HepG2 (cell line): ENCODE data around the gene FAM120C. TPM values are rescaled to one million over a fixed set of nuclear protein-coding genes. Genes with fewer than 3 reads are reported as not detected.

Experiments
- ATAC-seq: fragments of 200-7000 bp; cut with Tn5 transposase; 3 replicates; pipeline ENCODE4 v1.9.1; 2020; ENCODE audit warnings: mild to moderate bottlenecking, moderate library complexity
- BruUV-seq: library from RNA; stranded (reverse); fragments of 400-500 nt; replicated peaks from 2 replicates; lab custom pipeline; 2021; lab: Mats Ljungman, UMichigan
- CTCF ChIA-PET: fragments of 300-600 bp; formaldehyde crosslinking; extraction: SDS; loops from one replicate; lab custom pipeline; 2021; ENCODE audit warnings: low total read pairs, inconsistent platforms, low intra/inter-chr PET ratio; lab: Yijun Ruan, JAX
- POLR2A ChIA-PET: fragments of 350-600 bp; sonication (Branson Sonifier 250); formaldehyde crosslinking; loops from one replicate; lab custom pipeline; 2020; ENCODE audit warnings: antibody characterized with exemption, inconsistent platforms; lab: Yijun Ruan, JAX
- DNase-seq: peaks from one replicate; pipeline ENCODE4 v3.0.0-alpha.2; 2015; ENCODE audit warnings: low spot score
- FAIRE-seq: peaks from 3 replicates; lab custom pipeline; 2011; peaks lifted over from hg19 to GRCh38; lab: Jason Lieb, UNC
- H2AFZ ChIP-seq: one replicate; pipeline ENCODE4 v1.6.1; 2011; ENCODE audit warnings: low read length, inconsistent platforms
- H3K27ac ChIP-seq: fragments of 300-600 bp; 3 replicates; pipeline ENCODE4 v1.8.0; 2011; ENCODE audit warnings: mixed run types, mild to moderate bottlenecking, mixed read lengths, low read length, inconsistent platforms; ENCODE audit not compliant: insufficient read depth; ENCODE audit errors: extremely low read length
- H3K27me3 ChIP-seq, 2 experiments: fragments of 200-600 bp in 1 of 2; 2 replicates in 1 of 2; 3 replicates in 1 of 2; pipeline versions ENCODE4 v1.6.0 to v1.8.0; 2011; ENCODE audit warnings: low read length in 2 of 2, mild to moderate bottlenecking in 2 of 2, moderate library complexity in 2 of 2, inconsistent platforms in 1 of 2; ENCODE audit not compliant: insufficient read depth in 2 of 2, control insufficient read depth in 1 of 2
- H3K36me3 ChIP-seq, 2 experiments: fragments of 200-600 bp in 1 of 2; replicated peaks in 1 of 2; 2 replicates in 1 of 2; 3 replicates in 1 of 2; pipeline versions ENCODE4 v1.5.1 to v1.8.0; 2011; ENCODE audit warnings: low read length in 2 of 2, inconsistent platforms in 1 of 2; ENCODE audit not compliant: insufficient read depth in 2 of 2, control insufficient read depth in 1 of 2
- H3K4me1 ChIP-seq: 2 replicates; pipeline ENCODE4 v1.5.1; 2012; ENCODE audit warnings: low read length, inconsistent platforms; ENCODE audit not compliant: insufficient read depth
- H3K4me2 ChIP-seq: 2 replicates; pipeline ENCODE4 v1.6.0; 2011; ENCODE audit warnings: low read depth, low read length, inconsistent platforms
- H3K4me3 ChIP-seq, 3 experiments: fragments of 200-600 bp in 1 of 3; sonication (generic), shearing (Covaris generic) in 1 of 3; replicated peaks in 1 of 3; 2 replicates each; pipeline ENCODE4 v1.5.1; 2011 to 2016; ENCODE audit warnings: low read length in 3 of 3, inconsistent platforms in 2 of 3, low read depth in 2 of 3, mild to moderate bottlenecking in 2 of 3, control low read depth in 1 of 3, mixed read lengths in 1 of 3; ENCODE audit not compliant: insufficient read depth in 1 of 3
- H3K79me2 ChIP-seq: one replicate; pipeline ENCODE4 v1.6.1; 2011; ENCODE audit warnings: low read length, inconsistent platforms; ENCODE audit not compliant: insufficient read depth
- H3K9ac ChIP-seq: 2 replicates; pipeline ENCODE4 v1.6.0; 2011; ENCODE audit warnings: mild to moderate bottlenecking, low read depth, low read length, inconsistent platforms; ENCODE audit not compliant: insufficient read depth
- H3K9me3 ChIP-seq: 2 replicates; pipeline ENCODE4 v1.5.1; 2012; ENCODE audit warnings: mild to moderate bottlenecking, low read length
- H4K20me1 ChIP-seq: 2 replicates; pipeline ENCODE4 v1.6.0; 2011; ENCODE audit warnings: inconsistent platforms, mild to moderate bottlenecking, low read length, moderate library complexity; ENCODE audit not compliant: insufficient read depth
- ARNTL ChIP-seq: sonication (generic); formaldehyde crosslinking; IDR thresholded peaks from 2 replicates; pipeline ENCODE4 v1.4.0; 2020; ENCODE audit warnings: mild to moderate bottlenecking, missing genetic modification reagents
- FOXP1 ChIP-seq, 2 experiments: fragments of 450-650 bp in 1 of 2; IDR thresholded peaks; 2 replicates each; pipeline ENCODE4 v1.6.1; 2017 to 2018; ENCODE audit warnings: antibody characterized with exemption in 1 of 2
- HNRNPK ChIP-seq: fragments of 200-400 bp; formaldehyde crosslinking; IDR thresholded peaks from 2 replicates; pipeline ENCODE4 v1.6.1; 2018; ENCODE audit warnings: low read length, low read depth, moderate library complexity, mild to moderate bottlenecking; ENCODE audit not compliant: poor library complexity, severe bottlenecking
- KDM6A ChIP-seq: IDR thresholded peaks from 2 replicates; pipeline ENCODE4 v1.6.1; 2016; ENCODE audit warnings: low read depth
- NCOA2 ChIP-seq: sonication (generic); formaldehyde crosslinking; IDR thresholded peaks from 2 replicates; pipeline ENCODE4 v1.8.0; 2022; ENCODE audit warnings: inconsistent platforms
- NFE2 ChIP-seq: sonication (generic); formaldehyde crosslinking; IDR thresholded peaks from 2 replicates; pipeline ENCODE4 v1.4.0; 2020; ENCODE audit warnings: missing genetic modification reagents
- NR2F1 ChIP-seq, 2 experiments: fragments of 450-650 bp in 1 of 2; formaldehyde crosslinking in 1 of 2; IDR thresholded peaks; 2 replicates each; pipeline versions ENCODE4 v1.5.0 to v1.6.1; 2016 to 2020; ENCODE audit warnings: mild to moderate bottlenecking in 1 of 2, missing compliant biosample characterization in 1 of 2, missing genetic modification reagents in 1 of 2, moderate library complexity in 1 of 2
- PHF21A ChIP-seq: sonication (generic); formaldehyde crosslinking; IDR thresholded peaks from 2 replicates; pipeline ENCODE4 v1.5.0; 2020; ENCODE audit warnings: mild to moderate bottlenecking, missing genetic modification reagents
- PLRG1 ChIP-seq: fragments of 450-650 bp; conservative IDR thresholded peaks from 2 replicates; pipeline ENCODE4 v1.6.1; 2016
- POLR2A ChIP-seq, 2 experiments: IDR thresholded peaks; 2 replicates each; pipeline ENCODE4 v1.6.1; 2011; ENCODE audit warnings: low read depth in 2 of 2, low read length in 2 of 2, mild to moderate bottlenecking in 1 of 2, moderate library complexity in 1 of 2; ENCODE audit not compliant: insufficient read depth in 1 of 2
- POLR2G ChIP-seq: fragments of 200-400 bp; formaldehyde crosslinking; IDR thresholded peaks from 2 replicates; pipeline ENCODE4 v1.6.1; 2018; ENCODE audit warnings: mild to moderate bottlenecking, low read depth, low read length, moderate library complexity
- TBX3 ChIP-seq: fragments of 450-650 bp; IDR thresholded peaks from 2 replicates; pipeline ENCODE4 v1.6.1; 2017; ENCODE audit warnings: antibody characterized with exemption, mild to moderate bottlenecking, inconsistent platforms, borderline replicate concordance
- ZBTB20 ChIP-seq: sonication (generic); formaldehyde crosslinking; IDR thresholded peaks from 2 replicates; pipeline ENCODE4 v1.8.1; 2023; ENCODE audit warnings: missing genetic modification reagents, low read depth, mild to moderate bottlenecking, borderline replicate concordance
- ZFP90 ChIP-seq: sonication (generic); formaldehyde crosslinking; IDR thresholded peaks from 2 replicates; pipeline ENCODE4 v1.8.0; 2022; ENCODE audit warnings: missing genetic modification reagents, mild to moderate bottlenecking, inconsistent platforms, borderline replicate concordance
- ZNF329 ChIP-seq: sonication (generic); formaldehyde crosslinking; IDR thresholded peaks from 2 replicates; pipeline ENCODE4 v1.9.0; 2021; ENCODE audit warnings: low read depth, mild to moderate bottlenecking, missing genetic modification reagents
- ZNF703 ChIP-seq: sonication (generic); formaldehyde crosslinking; IDR thresholded peaks from 2 replicates; pipeline ENCODE4 v1.5.1; 2020; ENCODE audit warnings: missing genetic modification reagents, mild to moderate bottlenecking, moderate library complexity, borderline replicate concordance
- ZNF816 ChIP-seq: sonication (generic); formaldehyde crosslinking; IDR thresholded peaks from 2 replicates; pipeline ENCODE4 v1.8.0; 2022; ENCODE audit warnings: missing genetic modification reagents, mild to moderate bottlenecking, borderline replicate concordance
- WGBS: methylation state at CpG from one replicate; pipeline ENCODE4 v1.1.6; 2017; ENCODE audit warnings: low lambda C conversion rate; 5-methylcytosine and 5-hydroxymethylcytosine counted together
- in situ Hi-C: cut with HindIII; loops from 2 replicates; pipeline ENCODE4 v1.10.0; 2017; ENCODE audit warnings: low pct_unique_long_range_greater_than_20kb; ENCODE audit not compliant: extremely low pct_ligation_motif_present
- intact Hi-C: fragments of 100-400 bp; cut with micrococcal nuclease; formaldehyde crosslinking; loops from one replicate; pipeline ENCODE4 v1.10.0; 2022; ENCODE audit not compliant: unreplicated experiment
- polyA plus RNA-seq, 8 experiments: library from polyadenylated mRNA; depleted of rRNA in 3 of 8; stranded (reverse) in 7 of 8; unstranded in 1 of 8; fragments of >200 nt; fragmentation: Illumina TruSeq in 4 of 8; extraction: Trizol in 4 of 8; gene quantifications; 2 replicates each; pipeline versions ENCODE4 v1.2.1 to v1.2.3, GENCODE V29; 2011 to 2016; ENCODE audit warnings: low read depth in 4 of 8, missing spikeins in 1 of 8, mixed read lengths in 1 of 8; ENCODE audit not compliant: insufficient read depth in 1 of 8
- total RNA-seq, 5 experiments: library from RNA; depleted of rRNA; stranded (reverse); fragments of >200 nt; fragmentation: Illumina TruSeq; extraction: Trizol; gene quantifications; 2 replicates each; pipeline ENCODE4 v1.2.3, GENCODE V29; 2016; ENCODE audit warnings: low read depth in 1 of 5
- TF ChIP-seq, protein P1 (sequence below): sonication (generic); formaldehyde crosslinking; IDR thresholded peaks from 2 replicates; pipeline ENCODE4 v1.5.1; 2020; ENCODE audit warnings: missing genetic modification reagents, mild to moderate bottlenecking, borderline replicate concordance
- TF ChIP-seq, protein P2 (sequence below): sonication (generic); formaldehyde crosslinking; IDR thresholded peaks from 2 replicates; pipeline ENCODE4 v1.5.0; 2020; ENCODE audit warnings: mild to moderate bottlenecking, missing genetic modification reagents
- TF ChIP-seq, protein P3 (sequence below): sonication (generic); formaldehyde crosslinking; IDR thresholded peaks from 2 replicates; pipeline ENCODE4 v1.8.0; 2022; ENCODE audit warnings: mild to moderate bottlenecking, missing genetic modification reagents

Gene FAM120C
- total and polyA plus RNA-seq, 2 of the 13 experiments (the other 11 are each of a cell fraction or from before 2014, with no cell fraction given): 4.6 to 7.4 TPM

GRCh38 chrX:54044877-54045338, 138.1 kb downstream of the FAM120C start:
- ChIA-PET CTCF (no interaction called here), POLR2A (interaction anchor here (0.9 to 3.1 kb wide), 10 partner anchors 12 to 395 kb away, joined by 3 to 23 read pairs (median 4); partner anchors contain the start of genes FAM120C, HUWE1 and TSR2)
- H3K36me3 ChIP-seq: peaks cover 0 to 4% of the 10 kb centered on the region in 2 experiments; a peak in 1 of 5 replicates
- WGBS: 0% methylated on average over 1 of the region's 10 CpGs
- H3K27me3 ChIP-seq: no peaks in the 10 kb centered on the region
- peak overlapping the region; percentile 91 for H3K9ac ChIP-seq
- H3K9me3 ChIP-seq: no peaks in the 10 kb centered on the region
- peak overlapping the region; percentile 99 for H3K27ac ChIP-seq
- TSS peak; percentile 95 for BruUV-seq
- in situ Hi-C loops (loop anchor here (5.0 kb wide), 1 partner anchor 137 kb away; the partner anchor contains the start of gene FAM120C), intact Hi-C loops (loop anchor here (10.0 kb wide), 2 partner anchors 50 to 140 kb away; partner anchors contain the start of gene FAM120C)
- no peak overlapping the region for H2AFZ ChIP-seq
- peak; percentile 44 for FAIRE-seq
- no peaks in the 10 kb centered on the region for H4K20me1 ChIP-seq
- peaks cover 12% of the 10 kb centered on the region for H3K79me2 ChIP-seq
- DNase-seq: peak; percentile 84
- H3K4me1 ChIP-seq: peaks cover 53% of the 10 kb centered on the region
- H3K4me2 ChIP-seq: peak overlapping the region; percentile 79
- peak overlapping the region; percentile 59 to 79 (median 79); a peak in 5 of 6 replicates for H3K4me3 ChIP-seq
- ATAC-seq: peak; percentile 47
- TF ChIP-seq TBX3 (peak; percentile 30; the same call in 1 of the 2 replicates), POLR2A (IDR thresholded peaks at IDR 0.05; ENCODE audit: insufficient read depth in 1 of 2, low read depth in 2 of 2, low read length in 2 of 2) (peak; percentile 37 to 68; a peak in 2 of 4 replicates), POLR2G (peak; percentile 55; the same call in 1 of the 2 replicates), PLRG1 (no peak), NFE2 (CRISPR knock-in tag) (no peak), ZNF329 (CRISPR knock-in tag) (no peak), FOXP1 (IDR thresholded peaks at IDR 0.05) (no peak), FOXP1 (CRISPR knock-in tag; IDR thresholded peaks at IDR 0.05) (no peak), ZFP90 (no peak), HNRNPK (no peak), ARNTL (CRISPR knock-in tag) (no peak), NR2F1 (CRISPR knock-in tag; IDR thresholded peaks at IDR 0.05) (no peak), ZNF816 (no peak), KDM6A (CRISPR knock-in tag) (0 out of 2 replicates have a peak, but pooled peaks have one; percentile 26), NCOA2 (CRISPR knock-in tag) (peak; percentile 19; the same call in 1 of the 2 replicates), PHF21A (CRISPR knock-in tag) (0 out of 2 replicates have a peak, but pooled peaks have one; percentile 19), ZBTB20 (CRISPR knock-in tag) (0 out of 2 replicates have a peak, but pooled peaks have one; percentile 5), ZNF703 (CRISPR knock-in tag) (0 out of 2 replicates have a peak, but pooled peaks have one; percentile 40)
- TF ChIP-seq, protein P1, sequence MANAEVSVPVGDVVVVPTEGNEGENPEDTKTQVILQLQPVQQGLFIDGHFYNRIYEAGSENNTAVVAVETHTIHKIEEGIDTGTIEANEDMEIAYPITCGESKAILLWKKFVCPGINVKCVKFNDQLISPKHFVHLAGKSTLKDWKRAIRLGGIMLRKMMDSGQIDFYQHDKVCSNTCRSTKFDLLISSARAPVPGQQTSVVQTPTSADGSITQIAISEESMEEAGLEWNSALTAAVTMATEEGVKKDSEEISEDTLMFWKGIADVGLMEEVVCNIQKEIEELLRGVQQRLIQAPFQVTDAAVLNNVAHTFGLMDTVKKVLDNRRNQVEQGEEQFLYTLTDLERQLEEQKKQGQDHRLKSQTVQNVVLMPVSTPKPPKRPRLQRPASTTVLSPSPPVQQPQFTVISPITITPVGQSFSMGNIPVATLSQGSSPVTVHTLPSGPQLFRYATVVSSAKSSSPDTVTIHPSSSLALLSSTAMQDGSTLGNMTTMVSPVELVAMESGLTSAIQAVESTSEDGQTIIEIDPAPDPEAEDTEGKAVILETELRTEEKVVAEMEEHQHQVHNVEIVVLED (CRISPR knock-in tag): no peak
- TF ChIP-seq, protein P2, sequence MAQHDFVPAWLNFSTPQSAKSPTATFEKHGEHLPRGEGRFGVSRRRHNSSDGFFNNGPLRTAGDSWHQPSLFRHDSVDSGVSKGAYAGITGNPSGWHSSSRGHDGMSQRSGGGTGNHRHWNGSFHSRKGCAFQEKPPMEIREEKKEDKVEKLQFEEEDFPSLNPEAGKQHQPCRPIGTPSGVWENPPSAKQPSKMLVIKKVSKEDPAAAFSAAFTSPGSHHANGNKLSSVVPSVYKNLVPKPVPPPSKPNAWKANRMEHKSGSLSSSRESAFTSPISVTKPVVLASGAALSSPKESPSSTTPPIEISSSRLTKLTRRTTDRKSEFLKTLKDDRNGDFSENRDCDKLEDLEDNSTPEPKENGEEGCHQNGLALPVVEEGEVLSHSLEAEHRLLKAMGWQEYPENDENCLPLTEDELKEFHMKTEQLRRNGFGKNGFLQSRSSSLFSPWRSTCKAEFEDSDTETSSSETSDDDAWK (CRISPR knock-in tag): no peak
- TF ChIP-seq, protein P3, sequence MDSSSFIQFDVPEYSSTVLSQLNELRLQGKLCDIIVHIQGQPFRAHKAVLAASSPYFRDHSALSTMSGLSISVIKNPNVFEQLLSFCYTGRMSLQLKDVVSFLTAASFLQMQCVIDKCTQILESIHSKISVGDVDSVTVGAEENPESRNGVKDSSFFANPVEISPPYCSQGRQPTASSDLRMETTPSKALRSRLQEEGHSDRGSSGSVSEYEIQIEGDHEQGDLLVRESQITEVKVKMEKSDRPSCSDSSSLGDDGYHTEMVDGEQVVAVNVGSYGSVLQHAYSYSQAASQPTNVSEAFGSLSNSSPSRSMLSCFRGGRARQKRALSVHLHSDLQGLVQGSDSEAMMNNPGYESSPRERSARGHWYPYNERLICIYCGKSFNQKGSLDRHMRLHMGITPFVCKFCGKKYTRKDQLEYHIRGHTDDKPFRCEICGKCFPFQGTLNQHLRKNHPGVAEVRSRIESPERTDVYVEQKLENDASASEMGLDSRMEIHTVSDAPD: no peak
